Mucosa of rectum (tissue), 2 donors: Measurements from ENCODE around the gene SET.
"Not testable (repeated sequence)": the region's sequence is repeated elsewhere in the genome, so short reads cannot be mapped to it uniquely, and the experiment has no call there.

Experiments
- H3K27ac ChIP-seq, 2 donors: one replicate each; pipeline ENCODE4 v1.7.0; 2013; ENCODE audit warnings: inconsistent platforms in 2 of 2, low read depth in 2 of 2, low read length in 2 of 2
- H3K27me3 ChIP-seq, 2 donors: one replicate each; pipeline ENCODE4 v1.7.0; 2013; ENCODE audit warnings: low read length in 2 of 2; ENCODE audit not compliant: control insufficient read depth in 2 of 2, insufficient read depth in 2 of 2
- H3K36me3 ChIP-seq, 2 donors: one replicate each; pipeline ENCODE4 v1.7.0; 2013; ENCODE audit warnings: low read length in 2 of 2; ENCODE audit not compliant: control insufficient read depth in 2 of 2, insufficient read depth in 2 of 2
- H3K4me1 ChIP-seq, 2 donors: one replicate each; pipeline ENCODE4 v1.7.0; 2013; ENCODE audit warnings: low read length in 2 of 2, mild to moderate bottlenecking in 1 of 2; ENCODE audit not compliant: control insufficient read depth in 2 of 2, insufficient read depth in 2 of 2
- H3K4me3 ChIP-seq, 2 donors: one replicate each; pipeline ENCODE4 v1.7.0; 2013; ENCODE audit warnings: low read length in 2 of 2
- H3K9ac ChIP-seq, 2 donors: one replicate each; pipeline ENCODE4 v1.7.0; 2013; ENCODE audit warnings: low read length in 2 of 2, low read depth in 1 of 2, mild to moderate bottlenecking in 1 of 2
- H3K9me3 ChIP-seq, 2 donors: one replicate each; pipeline ENCODE4 v1.7.0; 2013; ENCODE audit warnings: low read length in 2 of 2; ENCODE audit not compliant: control insufficient read depth in 2 of 2
- donor health status: healthy.
- donor health status: Normal muscosa, but diverticular disease.

Gene SET, protein sequence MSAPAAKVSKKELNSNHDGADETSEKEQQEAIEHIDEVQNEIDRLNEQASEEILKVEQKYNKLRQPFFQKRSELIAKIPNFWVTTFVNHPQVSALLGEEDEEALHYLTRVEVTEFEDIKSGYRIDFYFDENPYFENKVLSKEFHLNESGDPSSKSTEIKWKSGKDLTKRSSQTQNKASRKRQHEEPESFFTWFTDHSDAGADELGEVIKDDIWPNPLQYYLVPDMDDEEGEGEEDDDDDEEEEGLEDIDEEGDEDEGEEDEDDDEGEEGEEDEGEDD

DNA sequence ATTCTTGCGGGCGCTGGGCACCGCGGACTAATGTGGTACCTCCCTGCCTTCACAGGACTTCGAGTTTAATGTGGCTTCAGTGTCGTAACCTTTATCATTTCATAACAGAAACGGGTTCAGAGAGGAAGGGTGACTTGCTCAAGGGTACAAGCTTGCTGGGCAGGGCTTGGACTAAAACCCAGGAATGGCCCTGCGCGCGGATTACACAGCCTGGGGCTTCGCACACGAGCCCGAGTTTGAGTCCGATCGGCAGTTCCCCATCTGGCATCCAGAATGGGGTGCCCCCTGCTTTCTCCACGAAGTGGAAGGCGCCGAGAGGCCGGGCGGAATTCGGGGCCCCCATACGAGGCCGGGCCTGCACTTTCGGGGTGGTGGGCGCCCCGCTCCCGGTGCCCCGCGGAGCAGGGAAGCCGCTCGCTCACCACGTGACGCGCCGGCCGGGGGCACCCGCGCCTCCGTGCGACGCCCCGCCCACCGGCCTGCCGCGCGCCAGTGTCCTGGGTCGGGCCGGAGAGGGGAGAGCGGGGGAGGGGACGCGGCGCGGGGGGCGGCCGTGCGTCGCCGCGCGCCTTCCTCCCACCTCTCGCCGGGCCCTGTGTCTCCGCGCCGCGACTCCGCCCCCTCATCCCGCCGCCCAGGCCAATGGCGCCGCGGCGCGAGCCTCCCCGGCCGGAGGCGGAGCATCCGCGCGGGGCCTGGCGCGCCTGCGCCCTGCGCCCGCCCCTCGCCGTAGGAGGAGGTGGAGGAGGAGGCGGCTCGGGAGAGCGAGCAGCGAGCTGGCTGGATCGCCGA lies at the start of gene SET:
Gene SET, plus strand, starts transcription at position 722 of the 792 bp plus-strand sequence. CDS start 361 bp downstream, outside the sequence.
- Histone ChIP-seq H3K4me3 (peak within 1 kb of the TSS; percentile 70 to 89), H3K4me1 (peaks cover 36 to 39% of the 10 kb centered on the region in 2 donors), H3K36me3 (peaks cover 21 to 23% of the 10 kb centered on the region in 2 donors), H3K27me3 (no peaks in the 10 kb centered on the region), H3K27ac (peak within 1 kb of the TSS; percentile 84 to 92), H3K9ac (peak within 1 kb of the TSS; percentile 73 to 82), H3K9me3 (no peaks in the 10 kb centered on the region)

DNA sequence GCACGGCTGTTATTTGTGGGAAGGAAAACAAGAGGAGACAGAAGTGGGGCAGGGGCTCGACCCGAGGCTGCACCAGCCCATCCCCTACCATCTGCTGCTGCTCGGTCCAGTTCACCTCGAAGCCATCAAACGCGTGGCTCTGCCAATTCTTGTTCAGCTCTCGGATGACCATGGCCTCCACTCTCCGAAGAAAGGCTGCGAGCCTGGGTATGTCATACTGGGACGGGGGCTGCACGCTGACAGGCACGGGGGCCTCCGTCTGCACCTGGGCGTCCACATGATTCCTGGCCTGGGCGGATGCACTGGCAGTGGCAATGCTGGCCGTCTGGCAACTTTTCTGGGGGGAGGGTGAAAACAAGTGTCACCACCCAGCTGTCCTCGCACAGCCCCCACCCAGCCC lies 48.4 kb upstream of the SET start:
- no peak overlapping the region for H3K27ac ChIP-seq
- no peak overlapping the region for H3K9ac ChIP-seq
- peaks cover 6 to 11% of the 10 kb centered on the region in 2 donors for H3K4me1 ChIP-seq
- H3K4me3 ChIP-seq = no peak overlapping the region
- H3K36me3 ChIP-seq = peaks cover 3 to 4% of the 10 kb centered on the region in 2 donors
- H3K27me3 ChIP-seq = no peaks in the 10 kb centered on the region
- H3K9me3 ChIP-seq = no peaks in the 10 kb centered on the region

DNA sequence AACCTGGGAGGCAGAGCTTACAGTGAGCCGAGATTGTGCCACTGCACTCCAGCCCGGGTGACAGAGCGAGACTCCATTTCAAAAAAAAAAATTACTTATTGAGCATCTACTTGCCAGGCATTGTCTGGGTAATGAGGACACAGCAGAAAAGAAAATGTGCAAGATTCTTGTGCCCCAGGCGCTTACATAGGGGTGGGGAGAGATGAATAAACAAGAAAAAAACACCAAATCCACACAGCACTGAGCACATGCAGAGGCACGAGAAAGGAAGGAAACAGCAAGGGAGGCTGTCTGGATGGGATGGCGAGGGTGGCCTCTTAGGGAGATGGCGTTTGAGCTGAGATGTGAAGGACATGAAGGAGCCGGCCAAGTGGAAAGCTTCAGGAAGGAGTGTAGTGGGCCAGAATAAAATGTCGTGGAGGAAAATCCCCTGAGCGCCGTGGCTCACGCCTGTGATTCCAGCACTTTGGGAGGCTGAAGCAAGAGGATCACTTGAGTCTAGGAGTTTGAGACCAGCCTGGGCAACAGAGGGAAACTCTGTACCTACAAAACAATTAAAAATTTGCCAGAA lies 46.3 kb upstream of the SET start:
- Histone ChIP-seq H3K4me1 (no peaks in the 10 kb centered on the region), H3K4me3 (no peak overlapping the region), H3K27ac (no peak overlapping the region), H3K36me3 (peaks cover 3 to 4% of the 10 kb centered on the region in 2 donors), H3K27me3 (no peaks in the 10 kb centered on the region), H3K9me3 (no peaks in the 10 kb centered on the region), H3K9ac (no peak overlapping the region)

DNA sequence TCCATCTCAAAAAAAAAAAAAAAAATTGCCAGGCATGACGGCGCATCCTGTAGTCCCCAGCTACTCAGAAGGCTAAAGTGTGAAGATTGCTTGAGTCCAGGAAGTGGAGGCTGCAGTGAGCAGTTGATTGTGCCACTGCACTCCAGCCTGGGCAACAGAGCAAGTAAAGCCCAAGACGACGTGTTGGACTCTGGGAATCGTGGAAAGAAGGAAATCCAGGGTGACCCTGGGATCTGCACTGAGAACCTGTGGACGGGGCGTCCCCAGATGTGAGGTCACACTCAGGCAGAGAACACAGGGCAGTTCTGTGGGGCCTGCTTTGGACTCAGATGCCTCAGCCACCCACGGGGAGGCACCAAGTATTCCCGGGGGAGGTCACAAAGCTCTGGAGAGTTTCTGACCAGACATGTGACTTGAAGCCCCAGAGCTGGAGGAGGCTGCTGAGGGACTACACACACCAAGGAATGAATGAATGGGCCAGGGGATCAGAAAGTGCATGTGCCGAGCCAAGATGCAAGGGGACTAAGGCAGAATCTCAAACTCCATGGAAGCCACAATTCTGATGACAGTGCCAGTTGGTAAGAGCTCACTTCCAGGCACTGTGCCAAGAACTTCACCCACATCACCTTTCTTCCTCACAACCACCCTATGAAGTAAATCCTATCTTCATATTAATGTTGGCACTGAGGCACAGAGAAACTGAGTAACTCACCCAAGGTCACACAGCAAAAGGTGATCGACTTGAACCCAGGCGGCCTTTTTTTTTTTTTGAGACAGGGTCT lies 45.3 kb upstream of the SET start:
- H3K9me3 ChIP-seq = no peaks in the 10 kb centered on the region
- H3K4me3 ChIP-seq = no peak overlapping the region
- no peak overlapping the region for H3K9ac ChIP-seq
- no peaks in the 10 kb centered on the region for H3K27me3 ChIP-seq
- H3K4me1 ChIP-seq = no peaks in the 10 kb centered on the region
- H3K36me3 ChIP-seq = peaks cover 3 to 4% of the 10 kb centered on the region in 2 donors
- H3K27ac ChIP-seq = no peak overlapping the region

DNA sequence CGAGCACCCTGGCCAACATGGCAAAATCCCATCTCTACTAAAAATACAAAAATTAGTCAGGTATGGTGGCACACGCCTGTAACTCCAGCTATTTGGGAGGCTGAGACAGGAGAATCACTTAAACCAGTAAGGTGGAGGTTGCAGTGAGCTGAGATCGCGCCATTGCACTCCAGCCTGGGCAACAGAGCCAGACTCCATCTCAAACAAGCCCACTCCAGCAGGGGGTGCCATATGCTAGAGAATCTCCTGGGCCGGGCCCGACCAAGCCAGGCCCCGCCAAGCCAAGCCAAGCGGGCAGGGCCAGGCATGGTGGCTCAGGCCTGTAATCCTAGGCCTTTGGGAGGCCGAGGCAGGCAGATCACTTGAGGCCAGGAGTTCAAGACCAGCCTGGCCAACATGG lies 40.8 kb upstream of the SET start:
- not testable (repeated sequence) for H3K4me1 ChIP-seq, H3K4me3 ChIP-seq, H3K9me3 ChIP-seq, H3K9ac ChIP-seq, H3K27me3 ChIP-seq, H3K27ac ChIP-seq, H3K36me3 ChIP-seq

DNA sequence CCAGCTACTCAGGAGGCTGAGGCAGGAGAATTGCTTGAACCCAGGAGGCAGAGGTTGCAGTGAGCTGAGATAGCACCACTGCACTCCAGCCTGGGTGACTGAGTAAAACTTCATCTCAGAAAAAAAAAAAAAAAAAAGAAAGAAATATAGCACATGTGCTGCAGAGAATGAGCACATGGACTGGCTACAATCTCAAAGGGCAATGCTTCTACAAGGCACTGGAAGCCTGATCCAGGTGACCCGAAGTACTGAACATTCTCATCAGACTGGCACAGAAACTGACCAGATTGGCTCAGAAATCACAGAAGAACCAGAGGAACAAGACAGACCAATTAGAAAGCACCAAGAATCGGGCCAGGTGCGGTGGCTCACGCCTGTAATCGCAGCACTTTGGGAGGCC lies 37.2 kb upstream of the SET start:
- H3K36me3 ChIP-seq = no peaks in the 10 kb centered on the region
- H3K4me1 ChIP-seq = no peaks in the 10 kb centered on the region
- H3K27me3 ChIP-seq = no peaks in the 10 kb centered on the region
- H3K9me3 ChIP-seq = no peaks in the 10 kb centered on the region
- H3K27ac ChIP-seq = no peak overlapping the region
- no peak overlapping the region for H3K9ac ChIP-seq
- H3K4me3 ChIP-seq = no peak overlapping the region

DNA sequence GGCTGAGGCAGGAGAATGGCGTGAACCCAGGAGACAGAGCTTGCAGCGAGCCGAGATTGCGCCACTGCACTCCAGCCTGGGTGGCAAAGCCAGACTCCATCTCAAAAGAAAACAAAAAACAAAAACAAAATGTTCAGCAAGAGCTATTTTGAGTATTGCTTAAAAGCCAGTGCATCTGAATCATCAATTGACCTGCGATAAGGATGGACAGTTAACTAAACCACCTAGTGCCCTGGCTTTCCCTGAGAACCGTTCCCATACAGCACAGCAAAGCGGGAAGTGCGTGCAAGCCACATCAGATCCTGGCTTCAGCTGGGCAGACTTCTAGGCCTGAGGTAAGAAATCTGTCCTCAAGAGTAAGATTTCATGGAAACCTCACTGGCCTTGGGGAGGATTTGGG lies 35.1 kb upstream of the SET start:
- Histone ChIP-seq H3K4me3 (no peak overlapping the region), H3K27ac (no peak overlapping the region), H3K27me3 (no peaks in the 10 kb centered on the region), H3K4me1 (no peaks in the 10 kb centered on the region), H3K9me3 (no peaks in the 10 kb centered on the region), H3K36me3 (no peaks in the 10 kb centered on the region), H3K9ac (no peak overlapping the region)

DNA sequence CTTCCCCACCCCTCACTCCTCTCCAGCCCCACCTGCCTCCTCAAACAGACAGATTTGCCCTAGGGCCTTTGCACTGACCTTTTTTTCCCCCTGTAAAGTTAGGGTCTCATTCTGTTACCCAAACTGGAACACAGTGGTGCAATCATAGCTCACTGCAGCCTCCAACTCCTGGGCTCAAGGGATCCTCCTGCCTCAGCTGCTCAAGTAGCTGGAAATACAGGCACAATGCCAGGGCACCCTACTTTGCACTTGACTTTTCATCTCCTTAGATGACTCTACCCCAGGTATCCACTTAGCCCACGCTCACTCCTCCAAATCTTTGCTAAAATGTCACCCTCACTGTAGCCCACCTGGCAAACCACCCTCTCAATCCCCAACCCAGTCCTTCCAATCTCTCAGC lies 34.5 kb upstream of the SET start:
- no peaks in the 10 kb centered on the region for H3K36me3 ChIP-seq
- H3K9me3 ChIP-seq = no peaks in the 10 kb centered on the region
- H3K27ac ChIP-seq = no peak overlapping the region
- H3K9ac ChIP-seq = no peak overlapping the region
- H3K27me3 ChIP-seq = no peaks in the 10 kb centered on the region
- no peaks in the 10 kb centered on the region for H3K4me1 ChIP-seq
- H3K4me3 ChIP-seq = no peak overlapping the region

DNA sequence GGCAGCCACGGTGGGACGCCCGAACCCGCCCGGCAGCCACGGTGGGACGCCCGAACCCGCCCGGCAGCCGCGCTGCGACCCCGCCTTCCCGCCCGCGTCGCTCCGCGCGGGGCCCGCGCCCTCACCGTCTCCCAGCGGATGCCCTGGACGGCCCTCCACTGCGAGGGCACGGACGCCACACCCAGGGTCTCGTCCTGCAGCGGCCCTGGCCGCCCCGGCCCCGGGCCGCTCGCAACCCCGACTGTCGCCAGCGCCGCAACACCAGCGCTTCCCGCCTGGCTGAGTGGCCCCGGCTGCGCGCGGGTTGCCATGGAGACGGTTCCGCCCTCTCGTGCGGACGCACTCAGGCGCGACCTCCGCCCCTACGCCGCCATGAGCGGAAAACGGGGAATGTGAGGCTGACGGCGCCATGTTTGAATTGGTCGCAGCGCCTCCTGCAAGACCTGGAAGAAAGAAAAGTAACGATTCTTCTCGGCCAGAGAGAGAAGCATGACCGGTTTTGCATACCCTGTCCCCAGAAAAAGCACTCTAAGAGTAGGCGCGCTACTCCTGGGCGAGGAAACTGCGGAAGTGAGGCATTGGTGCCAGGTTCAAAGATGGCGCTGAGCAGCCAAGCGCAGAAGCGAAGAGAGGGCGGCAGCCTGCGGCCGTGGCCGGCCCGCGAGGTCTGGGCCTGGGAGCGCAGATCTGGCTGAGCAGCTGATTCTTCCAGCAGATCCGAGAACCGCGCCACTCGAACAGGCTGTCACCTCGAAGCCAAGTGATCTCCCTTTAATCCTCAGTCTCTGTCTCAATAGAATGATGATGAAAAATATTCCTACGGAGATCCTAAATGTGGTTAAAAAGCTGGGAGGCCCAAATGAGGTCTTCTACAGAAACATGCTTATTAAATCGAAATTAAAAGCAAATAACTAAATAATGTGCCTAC lies 32.3 kb upstream of the SET start, which contains the start of gene DYNC2I2:
Gene DYNC2I2, minus strand, starts transcription at position 432 of the 928 bp plus-strand sequence. Its CDS starts 121 bp downstream, at position 311.
- H3K27ac ChIP-seq = peak within 1 kb of the TSS; percentile 95 to 99

More for the DNA sequence above, 32.3 kb upstream of the SET start, which contains the start of gene DYNC2I2:
- no peaks in the 10 kb centered on the region for H3K36me3 ChIP-seq
- no peaks in the 10 kb centered on the region for H3K27me3 ChIP-seq
- peak within 1 kb of the TSS; percentile 82 to 96 for H3K9ac ChIP-seq
- peak within 1 kb of the TSS; percentile 79 to 81 for H3K4me3 ChIP-seq
- no peaks in the 10 kb centered on the region for H3K4me1 ChIP-seq
- no peaks in the 10 kb centered on the region for H3K9me3 ChIP-seq
